Measurements from ENCODE around the gene CHP1. TPM values are rescaled to one million over a fixed set of nuclear protein-coding genes. Genes with fewer than 3 reads are reported as not detected.

CHP1 gene
- total RNA-seq, 1 experiment from 2014 or later: 76.5 TPM

- TF ChIP-seq E2F1 (CRISPR knock-in tag; IDR thresholded peaks at IDR 0.05) (peak; percentile 80), TP53 (CRISPR knock-in tag; IDR thresholded peaks at IDR 0.05) (peak; percentile 95), IRF1 (CRISPR knock-in tag; IDR thresholded peaks at IDR 0.05) (peak; percentile 90), RELA (CRISPR knock-in tag; IDR thresholded peaks at IDR 0.05; ENCODE audit: borderline replicate concordance) (peak; percentile 88; the same call in 1 of the 2 replicates), ZBTB21 (CRISPR knock-in tag; IDR thresholded peaks at IDR 0.05; ENCODE audit: borderline replicate concordance) (peak; percentile 37), ATF2 (CRISPR knock-in tag; IDR thresholded peaks at IDR 0.05; ENCODE audit: borderline replicate concordance, low read depth) (peak; percentile 85), RORB (CRISPR knock-in tag; IDR thresholded peaks at IDR 0.05) (no peak), PRDM15 (CRISPR knock-in tag; IDR thresholded peaks at IDR 0.05) (peak; percentile 73), E2F5 (CRISPR knock-in tag; IDR thresholded peaks at IDR 0.05) (peak; percentile 51; the same call in 1 of the 2 replicates), ERG (CRISPR knock-in tag; IDR thresholded peaks at IDR 0.05) (no peak), KAT7 (CRISPR knock-in tag; IDR thresholded peaks at IDR 0.05; ENCODE audit: borderline replicate concordance) (peak; percentile 90; the same call in 1 of the 2 replicates), ZNF138 (CRISPR knock-in tag; conservative IDR thresholded peaks at IDR 0.05) (no peak), ZNF423 (CRISPR knock-in tag; IDR thresholded peaks at IDR 0.05) (no peak), TCF7 (CRISPR knock-in tag; IDR thresholded peaks at IDR 0.05; ENCODE audit: low read depth) (peak; percentile 15; the same call in 1 of the 2 replicates)
Observed at GRCh38 chr15:41230650-41231421, at the start of gene CHP1, which contains the start of gene EXD1 (continued).

GRCh38 chr15:41182266-41182665 lies 48.8 kb upstream of the CHP1 start:
- Mint-ChIP-seq H3K4me1 (peaks cover 9% of the 10 kb centered on the region), H3K36me3 (no peaks in the 10 kb centered on the region), H3K4me3 (no peak overlapping the region), H3K27ac (no peak overlapping the region), H3K9me3 (no peaks in the 10 kb centered on the region), H3K27me3 (ENCODE audit: low read depth) (no peaks in the 10 kb centered on the region)
- ChIA-PET CTCF (no interaction called here), POLR2A (no interaction called here)
- ATAC-seq (no peak), DNase-seq (ENCODE audit: low spot score) (no peak)
- TF ChIP-seq ZNF281 (CRISPR knock-in tag; IDR thresholded peaks at IDR 0.05) (no peak), ZNF532 (CRISPR knock-in tag; IDR thresholded peaks at IDR 0.05; ENCODE audit: borderline replicate concordance) (no peak), E2F1 (CRISPR knock-in tag; IDR thresholded peaks at IDR 0.05) (no peak)
